Trophoblast cell (in vitro differentiated cells and primary cell): ENCODE results near the gene KANK4.
A peak's percentile ranks its signal among the peaks of the same experiment; 100 is the strongest.

Experiments used
- DNase-seq, 2 donors: peaks; one replicate each; pipeline ENCODE4 v3.0.0-alpha.2; 2016
- H2AFZ ChIP-seq: 2 replicates; pipeline ENCODE4 v1.6.1; 2013; ENCODE audit warnings: low read length, moderate library complexity, mild to moderate bottlenecking; ENCODE audit not compliant: insufficient read depth, poor library complexity
- H2AK5ac ChIP-seq: 2 replicates; pipeline ENCODE4 v1.6.1; 2013; ENCODE audit warnings: mild to moderate bottlenecking, low read length
- H2BK120ac ChIP-seq: 2 replicates; pipeline ENCODE4 v1.6.1; 2013; ENCODE audit warnings: low read length, mild to moderate bottlenecking, moderate library complexity; ENCODE audit not compliant: insufficient read depth, poor library complexity
- H2BK12ac ChIP-seq: 2 replicates; pipeline ENCODE4 v1.6.1; 2013; ENCODE audit warnings: mild to moderate bottlenecking, low read length, moderate library complexity
- H2BK5ac ChIP-seq: 2 replicates; pipeline ENCODE4 v1.6.1; 2013; ENCODE audit warnings: low read length, low read depth, moderate library complexity, mild to moderate bottlenecking; ENCODE audit not compliant: poor library complexity
- H3K14ac ChIP-seq: 2 replicates; pipeline ENCODE4 v1.6.1; 2013; ENCODE audit warnings: mild to moderate bottlenecking, low read length
- H3K18ac ChIP-seq: 2 replicates; pipeline ENCODE4 v1.6.1; 2013; ENCODE audit warnings: mild to moderate bottlenecking, low read length
- H3K23ac ChIP-seq: 2 replicates; pipeline ENCODE4 v1.6.1; 2013; ENCODE audit warnings: low read length
- H3K27ac ChIP-seq: 2 replicates; pipeline ENCODE4 v1.5.1; 2013; ENCODE audit warnings: low read depth, mild to moderate bottlenecking, inconsistent platforms, low read length, moderate library complexity
- H3K27me3 ChIP-seq: 2 replicates; pipeline ENCODE4 v1.6.1; 2013; ENCODE audit warnings: inconsistent platforms, mild to moderate bottlenecking, low read length, moderate library complexity; ENCODE audit not compliant: insufficient read depth
- H3K36me3 ChIP-seq, 2 experiments: 1 replicate in 1 of 2; 2 replicates in 1 of 2; pipeline ENCODE4 v1.6.1; 2013; ENCODE audit warnings: low read length in 2 of 2, mild to moderate bottlenecking in 2 of 2, moderate library complexity in 1 of 2; ENCODE audit not compliant: insufficient read depth in 2 of 2, control insufficient read depth in 1 of 2
- H3K4ac ChIP-seq: 2 replicates; pipeline ENCODE4 v1.6.1; 2013; ENCODE audit warnings: low read depth, mild to moderate bottlenecking, low read length, moderate library complexity
- H3K4me1 ChIP-seq, 2 experiments: 1 replicate in 1 of 2; 2 replicates in 1 of 2; pipeline ENCODE4 v1.6.1; 2013; ENCODE audit warnings: low read length in 2 of 2, mild to moderate bottlenecking in 2 of 2, moderate library complexity in 1 of 2; ENCODE audit not compliant: insufficient read depth in 2 of 2, control insufficient read depth in 1 of 2
- H3K4me2 ChIP-seq: 2 replicates; pipeline ENCODE4 v1.6.1; 2013; ENCODE audit warnings: inconsistent platforms, mild to moderate bottlenecking, low read length, moderate library complexity
- H3K4me3 ChIP-seq: 2 replicates; pipeline ENCODE4 v1.5.1; 2013; ENCODE audit warnings: mild to moderate bottlenecking, low read depth, low read length, inconsistent platforms
- H3K79me1 ChIP-seq: one replicate; pipeline ENCODE4 v1.6.1; 2013; ENCODE audit warnings: low read length
- H3K79me2 ChIP-seq: 2 replicates; pipeline ENCODE4 v1.6.1; 2013; ENCODE audit warnings: low read length, mild to moderate bottlenecking; ENCODE audit not compliant: control insufficient read depth, insufficient read depth, poor library complexity
- H3K9ac ChIP-seq: 2 replicates; pipeline ENCODE4 v1.6.1; 2013; ENCODE audit warnings: mild to moderate bottlenecking, low read length
- H3K9me3 ChIP-seq: 2 replicates; pipeline ENCODE4 v1.6.1; 2013; ENCODE audit warnings: low read depth, mild to moderate bottlenecking, control low read depth, inconsistent platforms, low read length; ENCODE audit not compliant: insufficient read depth
- H4K12ac ChIP-seq: 2 replicates; pipeline ENCODE4 v1.6.1; 2013; ENCODE audit warnings: low read depth, mild to moderate bottlenecking, low read length, moderate library complexity
- H4K8ac ChIP-seq: 2 replicates; pipeline ENCODE4 v1.6.1; 2013; ENCODE audit warnings: low read depth, mild to moderate bottlenecking, low read length, moderate library complexity
- H4K91ac ChIP-seq: one replicate; pipeline ENCODE4 v1.6.1; 2013; ENCODE audit warnings: low read depth, mild to moderate bottlenecking, low read length, moderate library complexity
- WGBS: extraction: QIAGEN DNeasy Blood & Tissue Kit; methylation state at CpG from one replicate; pipeline ENCODE4 v1.1.7; 2013; ENCODE audit warnings: missing lambda C conversion rate; ENCODE audit not compliant: insufficient read length, insufficient coverage; ENCODE audit errors: extremely low coverage; 5-methylcytosine and 5-hydroxymethylcytosine counted together

KANK4 gene

GRCh38 chr1:62321446-62321845 is 2.2 kb upstream of the KANK4 start:
- H3K36me3 ChIP-seq = no peaks in the 10 kb centered on the region
- no CpG with 5 or more reads among the region's 3 CpGs for WGBS
- no peak overlapping the region for H3K18ac ChIP-seq

GRCh38 chr1:62318320-62318755 is 896 bp downstream of the KANK4 start:
- Histone ChIP-seq H2BK120ac (peak overlapping the region; percentile 70), H2AK5ac (peak overlapping the region; percentile 51), H3K9me3 (no peaks in the 10 kb centered on the region), H3K27me3 (no peaks in the 10 kb centered on the region), H2BK5ac (peak overlapping the region; percentile 92), H3K79me1 (peaks cover 44% of the 10 kb centered on the region), H3K23ac (no peak overlapping the region), H3K4me3 (peak overlapping the region; percentile 88), H3K79me2 (peaks cover 34% of the 10 kb centered on the region), H3K4ac (peak overlapping the region; percentile 92), H3K27ac (peak overlapping the region; percentile 71), H4K91ac (peak overlapping the region; percentile 96), H3K9ac (peak overlapping the region; percentile 88), H4K8ac (peak overlapping the region; percentile 63), H3K36me3 (peaks cover 2 to 6% of the 10 kb centered on the region in 2 experiments), H2BK12ac (peak overlapping the region; percentile 86), H3K4me1 (peaks cover 32 to 45% of the 10 kb centered on the region in 2 experiments), H3K18ac (peak overlapping the region; percentile 95), H3K4me2 (peak overlapping the region; percentile 84), H2AFZ (peak overlapping the region; percentile 68), H3K14ac (peak overlapping the region; percentile 90), H4K12ac (peak overlapping the region; percentile 17)
- DNase-seq = peak in 1 of 2 donors; percentile 54
- no CpG with 5 or more reads among the region's 27 CpGs for WGBS

More at GRCh38 chr1:62321446-62321845, 2.2 kb upstream of the KANK4 start:
- Histone ChIP-seq H2BK5ac (peak overlapping the region; percentile 94), H3K4ac (peak overlapping the region; percentile 80), H3K9me3 (no peaks in the 10 kb centered on the region), H4K8ac (peak overlapping the region; percentile 67), H3K79me2 (peaks cover 22% of the 10 kb centered on the region), H3K27ac (peak overlapping the region; percentile 97), H3K27me3 (no peaks in the 10 kb centered on the region), H3K4me2 (peak overlapping the region; percentile 29), H3K4me1 (peaks cover 31 to 47% of the 10 kb centered on the region in 2 experiments), H3K4me3 (no peak overlapping the region), H2BK120ac (peak overlapping the region; percentile 94), H4K12ac (no peak overlapping the region), H2BK12ac (peak overlapping the region; percentile 97), H2AFZ (no peak overlapping the region), H3K9ac (no peak overlapping the region), H3K23ac (no peak overlapping the region), H3K14ac (peak overlapping the region; percentile 68), H2AK5ac (peak overlapping the region; percentile 85), H3K79me1 (peaks cover 50% of the 10 kb centered on the region), H4K91ac (peak overlapping the region; percentile 95)
- DNase-seq = peak; percentile 66 to 79

GRCh38 chr1:62317021-62317768 is 2.0 kb downstream of the KANK4 start:
- H3K36me3 ChIP-seq = peaks cover 2 to 6% of the 10 kb centered on the region in 2 experiments
- H4K8ac ChIP-seq = no peak overlapping the region
- H2AK5ac ChIP-seq = no peak overlapping the region
- no peak overlapping the region for H4K91ac ChIP-seq
- no peak overlapping the region for H4K12ac ChIP-seq
- peak overlapping the region; percentile 88 for H3K9ac ChIP-seq
- H3K4me2 ChIP-seq = peak overlapping the region; percentile 84
- H3K79me1 ChIP-seq = peaks cover 38% of the 10 kb centered on the region
- no CpG with 5 or more reads among the region's 9 CpGs for WGBS
- H3K9me3 ChIP-seq = no peaks in the 10 kb centered on the region
- H3K4me1 ChIP-seq = peaks cover 34 to 43% of the 10 kb centered on the region in 2 experiments
- H3K14ac ChIP-seq = no peak overlapping the region
- no peak overlapping the region for H3K27ac ChIP-seq
- no peak overlapping the region for H2BK12ac ChIP-seq
- H3K79me2 ChIP-seq = peaks cover 36% of the 10 kb centered on the region
- no peak for DNase-seq
- no peak overlapping the region for H3K18ac ChIP-seq
- H3K27me3 ChIP-seq = no peaks in the 10 kb centered on the region
- no peak overlapping the region for H2BK120ac ChIP-seq
- no peak overlapping the region for H3K4me3 ChIP-seq
- H2BK5ac ChIP-seq = no peak overlapping the region
- peak overlapping the region; percentile 30 for H3K4ac ChIP-seq
- no peak overlapping the region for H2AFZ ChIP-seq
- H3K23ac ChIP-seq = peak overlapping the region; percentile 67

- no peak overlapping the region for H4K8ac ChIP-seq
- no peak overlapping the region for H2BK120ac ChIP-seq
- H2BK12ac ChIP-seq = no peak overlapping the region
- H3K79me2 ChIP-seq = peaks cover 36% of the 10 kb centered on the region
- H3K4me1 ChIP-seq = peaks cover 34 to 40% of the 10 kb centered on the region in 2 experiments
- no peak overlapping the region for H3K18ac ChIP-seq
- peaks cover 2 to 6% of the 10 kb centered on the region in 2 experiments for H3K36me3 ChIP-seq
- no peak overlapping the region for H3K14ac ChIP-seq
- H2AK5ac ChIP-seq = no peak overlapping the region
- H3K27ac ChIP-seq = no peak overlapping the region
- H2AFZ ChIP-seq = no peak overlapping the region
- no peak overlapping the region for H3K23ac ChIP-seq
- H4K91ac ChIP-seq = no peak overlapping the region
- H3K9me3 ChIP-seq = no peaks in the 10 kb centered on the region
- no peak for DNase-seq
- no peak overlapping the region for H3K9ac ChIP-seq
- no peak overlapping the region for H2BK5ac ChIP-seq
- WGBS = no CpG with 5 or more reads among the region's 3 CpGs
- no peaks in the 10 kb centered on the region for H3K27me3 ChIP-seq
- H3K79me1 ChIP-seq = peaks cover 31% of the 10 kb centered on the region
- no peak overlapping the region for H4K12ac ChIP-seq
- no peak overlapping the region for H3K4me3 ChIP-seq
- peak overlapping the region; percentile 61 for H3K4ac ChIP-seq
- peak overlapping the region; percentile 4 for H3K4me2 ChIP-seq
Observed at GRCh38 chr1:62316135-62316534, 3.1 kb downstream of the KANK4 start.
